ENCODE data around the gene SIX3. TPM values are rescaled to one million over a fixed set of nuclear protein-coding genes. Genes with fewer than 3 reads are reported as not detected.

SIX3 gene
- not detected in 2 replicates for total RNA-seq

DNA sequence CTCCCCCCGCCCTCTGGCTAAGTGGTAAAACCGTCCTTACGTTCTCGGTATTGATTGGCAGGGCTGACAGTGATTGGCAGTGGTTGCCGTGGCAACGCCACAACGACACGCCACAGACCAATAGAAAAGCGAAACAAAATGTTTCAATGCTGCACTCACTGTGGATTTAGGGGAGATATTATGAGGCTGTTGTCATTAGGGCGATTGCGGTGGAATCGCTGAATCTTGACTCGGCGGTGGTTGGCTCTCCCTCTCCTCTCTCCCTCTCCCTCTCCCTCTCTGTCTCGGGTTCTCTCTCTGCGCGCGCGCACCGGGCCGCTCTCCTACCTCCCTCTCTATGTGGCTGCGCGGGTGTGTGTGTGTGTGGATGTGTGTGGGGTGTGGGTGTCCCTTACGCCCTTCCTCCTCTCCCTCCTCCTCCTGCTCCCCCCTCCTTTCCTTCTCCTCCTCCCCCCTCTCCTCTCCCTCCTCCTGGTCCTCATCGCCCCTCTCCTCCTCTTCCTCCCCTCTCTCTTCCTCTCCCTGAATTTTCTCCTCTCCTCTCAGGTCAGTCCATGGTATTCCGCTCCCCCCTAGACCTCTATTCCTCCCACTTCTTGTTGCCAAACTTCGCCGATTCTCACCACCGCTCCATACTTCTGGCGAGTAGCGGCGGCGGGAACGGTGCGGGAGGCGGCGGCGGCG, at the start of gene SIX3:
Gene SIX3 (plus strand): TSS at position 152 of the 684 bp plus-strand sequence. CDS start 403 bp downstream, at position 555.

Other genes starting within 250 kb of the SIX3 start
- gene SIX2, start 67.8 kb downstream of the SIX3 start, total RNA-seq: 130 and 146 TPM in 2 replicates

Measured in cardiac ventricle fibroblast (primary cell).